ENCODE data around the gene CYP4F22.
"Not testable (repeated sequence)": the region's sequence is repeated elsewhere in the genome, so short reads cannot be mapped to it uniquely, and the experiment has no call there.

CYP4F22 gene

DNA sequence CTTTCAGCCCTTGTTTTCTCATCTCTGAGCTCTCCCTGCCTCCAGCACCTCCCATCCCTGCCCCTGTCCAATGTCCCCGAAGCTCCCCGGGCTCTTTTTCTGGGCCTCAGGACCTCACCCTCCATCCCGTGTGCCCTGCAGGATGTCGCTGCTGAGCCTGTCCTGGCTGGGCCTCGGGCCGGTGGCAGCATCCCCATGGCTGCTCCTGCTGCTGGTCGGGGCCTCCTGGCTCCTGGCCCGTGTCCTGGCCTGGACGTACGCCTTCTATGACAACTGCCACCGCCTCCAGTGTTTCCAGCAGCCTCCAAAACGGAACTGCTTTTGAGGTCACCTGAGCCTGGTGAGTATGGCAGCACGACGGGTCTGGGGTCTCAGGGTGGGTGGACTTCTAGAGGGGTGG, 55.6 kb downstream of the CYP4F22 start:
- no peaks in the 10 kb centered on the region for H3K4me1 Mint-ChIP-seq (ENCODE audit: low read depth)
- H3K27ac Mint-ChIP-seq = no peak overlapping the region
- no peak overlapping the region for H3K4me3 Mint-ChIP-seq
- H3K9me3 Mint-ChIP-seq = no peaks in the 10 kb centered on the region
- H3K36me3 Mint-ChIP-seq (ENCODE audit: low read depth) = no peaks in the 10 kb centered on the region
- H3K27me3 Mint-ChIP-seq = peaks cover 30% of the 10 kb centered on the region

DNA sequence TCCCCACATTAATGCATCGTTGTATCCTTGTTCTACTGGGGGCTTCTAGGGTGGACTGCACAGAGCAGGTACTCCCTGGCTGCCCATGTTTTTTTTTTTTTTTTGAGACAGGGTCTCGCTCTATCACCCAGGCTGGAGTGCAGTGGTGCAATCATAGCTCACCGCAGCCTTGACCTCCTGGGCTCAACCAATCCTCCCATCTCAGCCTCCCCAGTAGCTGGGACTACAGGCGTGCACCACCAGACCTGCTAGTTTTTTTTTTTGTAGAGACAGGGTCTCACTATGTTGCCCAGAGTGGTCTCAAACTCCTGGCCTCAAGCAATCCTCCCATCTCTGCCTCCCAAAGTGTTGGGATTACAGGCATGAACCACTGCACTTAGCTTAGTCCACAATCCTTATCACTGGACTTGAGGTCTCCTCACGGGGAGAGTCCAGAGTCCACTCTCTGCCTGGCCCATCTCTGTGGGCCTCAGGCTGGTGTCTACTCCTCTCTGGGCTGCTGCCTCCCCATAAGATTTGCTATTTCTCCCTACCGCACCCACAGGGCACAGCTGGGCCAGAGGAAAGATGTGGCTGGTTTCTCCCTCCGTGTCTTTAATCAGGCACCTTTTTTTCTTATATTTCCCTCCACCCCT, 56.3 kb downstream of the CYP4F22 start:
- no peaks in the 10 kb centered on the region for H3K36me3 Mint-ChIP-seq (ENCODE audit: low read depth)
- H3K9me3 Mint-ChIP-seq = no peaks in the 10 kb centered on the region
- no peaks in the 10 kb centered on the region for H3K4me1 Mint-ChIP-seq (ENCODE audit: low read depth)
- peaks cover 35% of the 10 kb centered on the region for H3K27me3 Mint-ChIP-seq
- H3K4me3 Mint-ChIP-seq = no peak overlapping the region
- H3K27ac Mint-ChIP-seq = no peak overlapping the region

DNA sequence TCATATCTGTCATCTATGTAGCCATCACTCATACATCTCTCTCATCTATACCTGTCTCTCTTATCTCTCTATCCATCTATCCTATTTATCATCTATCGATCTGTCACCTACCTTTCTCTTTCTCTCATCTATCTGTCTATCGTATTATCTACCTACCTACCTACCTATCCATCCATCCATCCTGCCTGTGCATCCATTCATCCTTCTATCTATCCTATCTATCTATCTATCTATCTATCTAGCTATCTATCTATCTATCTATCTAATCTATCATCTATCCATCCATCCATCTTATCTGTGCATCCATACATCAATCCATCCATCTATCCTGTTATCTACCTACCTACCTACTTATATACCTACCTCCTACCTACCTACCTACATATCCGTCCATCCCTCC, 62.1 kb downstream of the CYP4F22 start:
- no peak overlapping the region for H3K4me3 Mint-ChIP-seq
- no peaks in the 10 kb centered on the region for H3K4me1 Mint-ChIP-seq (ENCODE audit: low read depth)
- H3K36me3 Mint-ChIP-seq (ENCODE audit: low read depth) = no peaks in the 10 kb centered on the region
- H3K27ac Mint-ChIP-seq = no peak overlapping the region
- peaks cover 40% of the 10 kb centered on the region for H3K27me3 Mint-ChIP-seq
- no peaks in the 10 kb centered on the region for H3K9me3 Mint-ChIP-seq

- Mint-ChIP-seq H3K4me3 (no peak overlapping the region), H3K36me3 (ENCODE audit: low read depth) (no peaks in the 10 kb centered on the region), H3K4me1 (ENCODE audit: low read depth) (no peaks in the 10 kb centered on the region), H3K27ac (no peak overlapping the region), H3K9me3 (no peaks in the 10 kb centered on the region), H3K27me3 (peaks cover 17% of the 10 kb centered on the region)
These were observed 67.1 kb downstream of the CYP4F22 start for GRCh38 chr19:15575406-15575805.

GRCh38 chr19:15576526-15577156, 68.3 kb downstream of the CYP4F22 start:
- no peaks in the 10 kb centered on the region for H3K9me3 Mint-ChIP-seq
- no peaks in the 10 kb centered on the region for H3K36me3 Mint-ChIP-seq (ENCODE audit: low read depth)

GRCh38 chr19:15577184-15577771, 69.0 kb downstream of the CYP4F22 start:
- Mint-ChIP-seq H3K4me3 (no peak overlapping the region), H3K36me3 (ENCODE audit: low read depth) (no peaks in the 10 kb centered on the region), H3K27ac (no peak overlapping the region), H3K4me1 (ENCODE audit: low read depth) (no peaks in the 10 kb centered on the region), H3K27me3 (peaks cover 14% of the 10 kb centered on the region), H3K9me3 (no peaks in the 10 kb centered on the region)

More at GRCh38 chr19:15576526-15577156, 68.3 kb downstream of the CYP4F22 start:
- Mint-ChIP-seq H3K27ac (no peak overlapping the region), H3K4me3 (no peak overlapping the region), H3K27me3 (peaks cover 14% of the 10 kb centered on the region), H3K4me1 (ENCODE audit: low read depth) (no peaks in the 10 kb centered on the region)

GRCh38 chr19:15583346-15583745, 75.0 kb downstream of the CYP4F22 start:
- no peak overlapping the region for H3K4me3 Mint-ChIP-seq
- H3K9me3 Mint-ChIP-seq = no peaks in the 10 kb centered on the region
- no peaks in the 10 kb centered on the region for H3K36me3 Mint-ChIP-seq (ENCODE audit: low read depth)
- H3K27me3 Mint-ChIP-seq = peaks cover 17% of the 10 kb centered on the region
- peaks cover 3% of the 10 kb centered on the region for H3K4me1 Mint-ChIP-seq (ENCODE audit: low read depth)
- no peak overlapping the region for H3K27ac Mint-ChIP-seq

DNA sequence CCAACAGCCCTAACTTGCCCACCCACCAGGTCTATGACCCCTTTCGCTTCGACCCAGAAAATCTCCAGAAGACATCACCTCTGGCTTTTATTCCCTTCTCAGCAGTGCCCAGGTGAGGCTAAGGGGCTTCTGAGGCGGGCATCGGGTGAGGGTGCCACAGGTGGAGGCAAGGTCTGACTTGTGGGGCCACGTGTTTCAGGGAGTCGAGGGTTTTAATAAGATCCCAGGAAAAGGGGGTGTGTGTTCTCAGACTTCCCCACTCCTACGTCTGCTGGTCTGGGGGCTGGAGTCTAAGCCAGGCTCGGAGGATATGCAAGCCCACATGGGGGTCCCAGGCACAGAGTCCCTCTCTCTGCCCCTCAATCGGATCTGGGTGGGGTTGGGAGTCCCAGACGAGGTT, 75.8 kb downstream of the CYP4F22 start:
- Mint-ChIP-seq H3K36me3 (ENCODE audit: low read depth) (no peaks in the 10 kb centered on the region), H3K27me3 (peaks cover 17% of the 10 kb centered on the region)

DNA sequence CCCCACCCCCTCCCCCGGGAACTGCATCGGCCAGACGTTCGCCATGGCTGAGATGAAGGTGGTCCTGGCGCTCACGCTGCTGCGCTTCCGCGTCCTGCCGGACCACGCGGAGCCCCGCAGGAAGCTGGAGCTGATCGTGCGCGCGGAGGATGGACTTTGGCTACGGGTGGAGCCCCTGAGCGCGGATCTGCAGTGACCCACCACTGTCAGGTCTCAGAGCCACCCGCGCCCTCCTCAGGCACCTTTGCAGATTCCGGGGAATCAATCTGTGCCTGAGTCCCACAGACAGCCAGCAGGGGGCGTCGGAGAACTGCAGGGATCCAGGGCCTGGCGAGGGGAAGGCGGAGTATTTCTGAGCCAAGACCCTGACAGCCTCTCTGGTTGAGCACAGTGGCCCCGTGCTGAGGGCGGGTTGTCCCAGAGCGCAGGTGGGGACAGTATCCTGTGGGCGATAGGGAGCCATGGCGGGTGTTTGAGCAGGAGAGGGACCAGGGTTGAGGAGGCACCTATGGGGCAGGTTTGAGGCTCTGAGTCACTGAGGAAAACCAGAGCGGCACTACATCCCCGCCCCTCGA, 76.3 kb downstream of the CYP4F22 start:
- H3K27me3 Mint-ChIP-seq = peaks cover 17% of the 10 kb centered on the region
- peak overlapping the region; percentile 60 for H3K4me3 Mint-ChIP-seq
- H3K9me3 Mint-ChIP-seq = no peaks in the 10 kb centered on the region
- peaks cover 3% of the 10 kb centered on the region for H3K4me1 Mint-ChIP-seq (ENCODE audit: low read depth)
- H3K36me3 Mint-ChIP-seq (ENCODE audit: low read depth) = no peaks in the 10 kb centered on the region
- H3K27ac Mint-ChIP-seq = no peak overlapping the region

More for the DNA sequence above, 75.8 kb downstream of the CYP4F22 start:
- Mint-ChIP-seq H3K4me1 (ENCODE audit: low read depth) (peaks cover 3% of the 10 kb centered on the region), H3K9me3 (no peaks in the 10 kb centered on the region), H3K4me3 (peak overlapping the region; percentile 60), H3K27ac (no peak overlapping the region)

DNA sequence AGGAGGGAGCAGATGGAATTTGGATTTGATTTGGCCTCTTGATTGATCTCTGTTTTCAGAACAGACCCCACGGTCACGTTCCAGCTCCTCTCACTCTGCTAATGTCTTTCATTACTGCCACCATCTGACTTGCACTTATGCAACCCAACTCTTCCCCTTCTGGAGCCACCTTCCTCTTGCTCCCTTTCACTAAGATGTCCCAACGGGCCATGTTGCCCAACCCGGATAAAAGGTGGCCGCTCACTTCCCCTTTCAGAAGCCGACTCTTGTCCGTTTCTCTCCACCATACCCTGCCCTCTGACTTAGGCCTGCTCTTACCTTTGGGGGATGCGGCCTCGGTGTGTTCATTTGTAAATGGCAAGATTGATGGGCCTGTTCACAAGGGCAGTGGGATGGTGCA, 79.3 kb downstream of the CYP4F22 start:
- H3K27me3 Mint-ChIP-seq = peaks cover 19% of the 10 kb centered on the region
- H3K4me1 Mint-ChIP-seq (ENCODE audit: low read depth) = peaks cover 3% of the 10 kb centered on the region
- no peaks in the 10 kb centered on the region for H3K9me3 Mint-ChIP-seq
- H3K27ac Mint-ChIP-seq = no peak overlapping the region
- no peaks in the 10 kb centered on the region for H3K36me3 Mint-ChIP-seq (ENCODE audit: low read depth)
- H3K4me3 Mint-ChIP-seq = no peak overlapping the region

GRCh38 chr19:15588265-15588664, 79.9 kb downstream of the CYP4F22 start:
- Mint-ChIP-seq H3K36me3 (ENCODE audit: low read depth) (no peaks in the 10 kb centered on the region), H3K4me1 (ENCODE audit: low read depth) (peaks cover 3% of the 10 kb centered on the region), H3K27me3 (peaks cover 16% of the 10 kb centered on the region), H3K9me3 (no peaks in the 10 kb centered on the region), H3K4me3 (no peak overlapping the region), H3K27ac (no peak overlapping the region)

DNA sequence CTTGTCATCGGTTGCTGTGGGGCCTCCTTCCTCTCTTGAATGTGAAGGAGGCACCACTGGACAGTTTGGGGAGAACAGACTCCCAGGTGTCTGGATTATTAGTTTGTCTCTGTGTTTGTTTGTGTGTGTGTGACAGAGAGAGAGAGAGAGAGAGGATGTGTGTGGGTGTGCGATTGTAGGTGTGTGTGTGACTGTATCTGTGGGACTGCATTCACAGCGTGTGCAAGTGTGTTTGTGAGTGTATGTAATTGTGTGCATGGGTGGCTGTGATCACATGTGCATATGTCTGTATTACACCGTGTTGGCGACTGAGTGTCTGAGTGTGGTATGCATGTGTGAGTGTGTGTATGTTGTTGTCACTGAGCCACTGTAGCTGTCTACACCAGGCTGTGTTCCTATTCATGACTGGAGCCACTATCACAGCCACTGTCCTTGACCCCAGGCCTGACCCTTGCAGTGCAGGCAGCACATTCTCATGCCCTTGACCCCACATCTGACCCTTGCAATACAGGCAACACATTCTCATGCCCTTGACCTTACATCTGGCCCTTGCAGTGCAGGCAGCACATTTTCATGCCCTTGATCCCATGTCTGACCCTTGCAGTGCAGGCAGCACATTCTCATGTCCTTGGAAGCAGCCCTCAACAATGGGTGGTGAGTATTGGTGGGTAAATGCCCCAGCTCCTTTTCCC, 81.6 kb downstream of the CYP4F22 start:
- no peaks in the 10 kb centered on the region for H3K4me1 Mint-ChIP-seq (ENCODE audit: low read depth)
- H3K4me3 Mint-ChIP-seq = no peak overlapping the region
- no peak overlapping the region for H3K27ac Mint-ChIP-seq
- H3K36me3 Mint-ChIP-seq (ENCODE audit: low read depth) = no peaks in the 10 kb centered on the region
- H3K9me3 Mint-ChIP-seq = peaks cover 3% of the 10 kb centered on the region
- peaks cover 27% of the 10 kb centered on the region for H3K27me3 Mint-ChIP-seq

GRCh38 chr19:15591796-15592195, 83.5 kb downstream of the CYP4F22 start:
- no peaks in the 10 kb centered on the region for H3K4me1 Mint-ChIP-seq (ENCODE audit: low read depth)
- no peak overlapping the region for H3K27ac Mint-ChIP-seq
- H3K9me3 Mint-ChIP-seq = peaks cover 3% of the 10 kb centered on the region
- H3K4me3 Mint-ChIP-seq = no peak overlapping the region
- H3K36me3 Mint-ChIP-seq (ENCODE audit: low read depth) = no peaks in the 10 kb centered on the region
- H3K27me3 Mint-ChIP-seq = peaks cover 43% of the 10 kb centered on the region

DNA sequence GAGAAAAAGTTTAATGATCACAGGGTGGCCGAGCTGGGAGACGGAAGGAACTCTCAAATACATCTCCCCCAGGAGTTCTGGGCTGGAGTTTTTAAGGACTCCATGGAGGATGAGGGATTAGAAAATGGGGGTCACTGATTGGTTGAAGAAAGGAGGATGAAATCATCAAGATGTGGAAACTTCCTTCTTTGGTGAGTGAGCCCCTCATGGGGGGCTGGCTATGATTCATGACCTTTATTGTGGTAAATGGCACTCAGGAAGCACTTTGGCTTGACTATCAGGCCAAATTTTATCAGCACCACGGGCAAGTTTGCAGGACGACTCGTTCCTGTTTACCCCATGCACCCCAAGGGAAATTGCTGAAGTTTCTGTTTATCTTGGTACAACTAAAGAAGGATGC, 84.2 kb downstream of the CYP4F22 start:
- not testable (repeated sequence) for H3K36me3 Mint-ChIP-seq (ENCODE audit: low read depth); H3K4me1 Mint-ChIP-seq (ENCODE audit: low read depth); H3K27ac Mint-ChIP-seq; H3K4me3 Mint-ChIP-seq; H3K9me3 Mint-ChIP-seq
- peaks cover 44% of the 10 kb centered on the region for H3K27me3 Mint-ChIP-seq

DNA sequence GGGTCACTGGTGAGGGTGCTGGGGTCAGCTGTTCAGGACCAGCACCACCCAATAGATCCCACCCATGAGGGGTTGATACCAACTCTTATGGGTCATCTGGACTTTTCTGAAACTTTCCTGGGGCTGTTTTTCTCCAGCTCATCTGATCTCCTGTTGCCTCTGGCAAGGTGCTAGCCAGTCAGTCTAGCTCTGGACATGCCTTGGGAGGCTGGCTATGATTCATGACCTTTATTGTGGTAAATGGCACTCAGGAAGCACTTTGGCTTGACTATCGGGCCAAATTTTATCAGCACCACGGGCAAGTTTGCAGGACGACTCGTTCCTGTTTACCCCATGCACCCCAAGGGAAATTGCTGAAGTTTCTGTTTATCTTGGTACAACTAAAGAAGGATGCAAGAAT, 85.4 kb downstream of the CYP4F22 start:
- not testable (repeated sequence) for H3K4me3 Mint-ChIP-seq; H3K4me1 Mint-ChIP-seq (ENCODE audit: low read depth); H3K36me3 Mint-ChIP-seq (ENCODE audit: low read depth); H3K27ac Mint-ChIP-seq; H3K9me3 Mint-ChIP-seq
- H3K27me3 Mint-ChIP-seq = peaks cover 40% of the 10 kb centered on the region
